Measurements from ENCODE around the gene ANKS1B.

ANKS1B gene

GRCh38 chr12:99745895-99746294 is 238.8 kb downstream of the ANKS1B start:
- no peaks in the 10 kb centered on the region for H3K36me3 ChIP-seq (replicated peaks)
- no peaks in the 10 kb centered on the region for H3K27me3 ChIP-seq (replicated peaks)
- no peak for TF ChIP-seq CTCF (IDR thresholded peaks at IDR 0.05; ENCODE audit: low read depth, low read length, missing control alignments)
- in situ Hi-C loops (cut with HindIII; ENCODE audit: low pct_ligation_motif_present, low sequenced_read_pairs) = no loop called here
- no peak for DNase-seq
- H3K4me3 ChIP-seq (ENCODE audit: low read depth, low read length) = no peak overlapping the region
- H3K27ac ChIP-seq = no peak overlapping the region

GRCh38 chr12:99745121-99745520 is 239.6 kb downstream of the ANKS1B start:
- in situ Hi-C loops (cut with HindIII; ENCODE audit: low pct_ligation_motif_present, low sequenced_read_pairs) = no loop called here
- H3K27me3 ChIP-seq (replicated peaks) = no peaks in the 10 kb centered on the region
- no peak for DNase-seq
- no peak overlapping the region for H3K27ac ChIP-seq
- H3K4me3 ChIP-seq (ENCODE audit: low read depth, low read length) = no peak overlapping the region
- no peak for TF ChIP-seq CTCF (IDR thresholded peaks at IDR 0.05; ENCODE audit: low read depth, low read length, missing control alignments)
- no peaks in the 10 kb centered on the region for H3K36me3 ChIP-seq (replicated peaks)

- TF ChIP-seq CTCF (IDR thresholded peaks at IDR 0.05; ENCODE audit: low read depth, low read length, missing control alignments) = no peak
- H3K36me3 ChIP-seq (replicated peaks) = no peaks in the 10 kb centered on the region
- DNase-seq = no peak
- no peak overlapping the region for H3K4me3 ChIP-seq (ENCODE audit: low read depth, low read length)
- in situ Hi-C loops (cut with HindIII; ENCODE audit: low pct_ligation_motif_present, low sequenced_read_pairs) = no loop called here
- H3K27ac ChIP-seq = no peak overlapping the region
- no peaks in the 10 kb centered on the region for H3K27me3 ChIP-seq (replicated peaks)
Observed at GRCh38 chr12:99736760-99737269, 247.9 kb downstream of the ANKS1B start.

- Histone ChIP-seq H3K27me3 (replicated peaks) (no peaks in the 10 kb centered on the region), H3K36me3 (replicated peaks) (no peaks in the 10 kb centered on the region), H3K27ac (no peak overlapping the region), H3K4me3 (ENCODE audit: low read depth, low read length) (no peak overlapping the region)
- in situ Hi-C loops (cut with HindIII; ENCODE audit: low pct_ligation_motif_present, low sequenced_read_pairs) = no loop called here
- no peak for TF ChIP-seq CTCF (IDR thresholded peaks at IDR 0.05; ENCODE audit: low read depth, low read length, missing control alignments)
- DNase-seq = no peak
Observed at GRCh38 chr12:99732131-99732530, 252.6 kb downstream of the ANKS1B start.

GRCh38 chr12:99722690-99723486 is 261.8 kb downstream of the ANKS1B start:
- no peaks in the 10 kb centered on the region for H3K36me3 ChIP-seq (replicated peaks)
- DNase-seq = no peak
- TF ChIP-seq CTCF (IDR thresholded peaks at IDR 0.05; ENCODE audit: low read depth, low read length, missing control alignments) = no peak
- H3K27ac ChIP-seq = no peak overlapping the region
- H3K27me3 ChIP-seq (replicated peaks) = no peaks in the 10 kb centered on the region
- in situ Hi-C loops (cut with HindIII; ENCODE audit: low pct_ligation_motif_present, low sequenced_read_pairs) = no loop called here
- no peak overlapping the region for H3K4me3 ChIP-seq (ENCODE audit: low read depth, low read length)

All from brain microvascular endothelial cell (primary cell).